Measurements from ENCODE around the gene ANKRD22. TPM values are rescaled to one million over a fixed set of nuclear protein-coding genes. Genes with fewer than 3 reads are reported as not detected.

Gene ANKRD22
- total and polyA plus RNA-seq, 10 of the 15 experiments (the other 5 are each of a cell fraction or from before 2014, with no cell fraction given), result 0.30 to 1.3 (median 0.71) TPM

DNA sequence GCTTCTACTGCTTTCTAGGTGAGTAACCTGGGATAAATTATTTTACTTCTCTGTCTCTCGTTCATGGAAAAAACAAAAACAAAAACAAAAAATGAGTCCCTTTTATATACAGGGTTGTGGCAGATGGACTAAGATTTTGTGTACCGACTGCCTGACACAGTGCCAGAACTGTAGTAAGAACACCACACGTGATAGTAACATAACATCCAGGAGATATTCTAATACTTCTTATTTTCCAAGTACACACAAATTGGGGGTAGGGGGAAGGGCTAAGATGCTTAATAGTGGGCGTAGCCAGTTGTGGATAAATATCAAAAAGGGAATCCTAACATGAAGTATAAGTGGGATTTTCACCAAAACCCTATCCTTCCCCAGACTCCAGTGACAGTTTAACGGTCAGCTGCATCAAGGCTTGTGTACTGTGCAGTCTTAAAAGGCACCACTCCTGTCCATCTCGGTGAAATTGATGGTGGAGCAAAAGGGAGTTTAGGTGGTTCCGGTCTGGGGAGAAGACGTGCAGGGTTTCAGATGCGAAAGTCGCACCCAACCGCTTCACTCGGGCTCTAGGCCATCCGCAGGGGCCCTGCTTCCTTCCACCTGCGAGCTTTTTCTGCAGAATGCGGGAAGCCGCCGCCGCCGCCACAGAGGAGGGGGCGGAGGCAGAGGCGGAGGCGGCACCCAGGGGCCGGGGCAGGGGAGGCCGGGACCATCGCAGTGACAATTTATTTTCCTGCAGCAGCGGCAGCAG, 28.1 kb upstream of the ANKRD22 start, which contains the start of gene STAMBPL1 (continued):
- TF ChIP-seq TCF3 (IDR thresholded peaks at IDR 0.05; ENCODE audit: borderline replicate concordance, insufficient read depth, low read depth, low read length) (peak; percentile 33; the same call in 1 of the 2 replicates), MTA2 (IDR thresholded peaks at IDR 0.05; ENCODE audit: low read depth) (0 out of 2 replicates have a peak, but pooled peaks have one; percentile 15), IKZF2 (IDR thresholded peaks at IDR 0.05) (peak in 1 of 2 experiments; percentile 33; a peak in 2 of 4 replicates), RBBP5 (conservative IDR thresholded peaks at IDR 0.05) (0 out of 2 replicates have a peak, but pooled peaks have one; percentile 74), NBN (IDR thresholded peaks at IDR 0.05) (peak; percentile 64; the same call in 1 of the 2 replicates), CREB1 (IDR thresholded peaks at IDR 0.05; ENCODE audit: low read depth) (peak; percentile 14; the same call in 1 of the 2 replicates), E4F1 (IDR thresholded peaks at IDR 0.05; ENCODE audit: borderline replicate concordance, partially characterized antibody) (no peak), RELB (IDR thresholded peaks at IDR 0.05; ENCODE audit: low read depth) (0 out of 2 replicates have a peak, but pooled peaks have one; percentile 30), RUNX3 (IDR thresholded peaks at IDR 0.05; ENCODE audit: low read length) (peak; percentile 62), EP300 (IDR thresholded peaks at IDR 0.05; ENCODE audit: borderline replicate concordance in 1 of 2, control insufficient read depth in 1 of 2, low read depth in 2 of 2, low read length in 2 of 2) (0 out of 4 replicates have a peak, but pooled peaks of 1 of the 2 experiments have one; percentile 18), TAF1 (IDR thresholded peaks at IDR 0.05; ENCODE audit: borderline replicate concordance, low read depth, low read length) (peak; percentile 58; the same call in 1 of the 2 replicates), SKIL (IDR thresholded peaks at IDR 0.05; ENCODE audit: low read depth, poor library complexity, severe bottlenecking) (peak; percentile 52), MLLT1 (IDR thresholded peaks at IDR 0.05) (peak; percentile 76), TARDBP (IDR thresholded peaks at IDR 0.05; ENCODE audit: borderline replicate concordance) (peak; percentile 53; the same call in 1 of the 2 replicates), EGR1 (IDR thresholded peaks at IDR 0.05; ENCODE audit: borderline replicate concordance in 1 of 2, low read depth in 2 of 2, low read length in 2 of 2) (peak in 1 of 2 experiments; percentile 92; a peak in 2 of 3 replicates), HDAC6 (IDR thresholded peaks at IDR 0.05; ENCODE audit: unreplicated experiment) (no peak), ATF7 (IDR thresholded peaks at IDR 0.05; ENCODE audit: low read depth) (0 out of 2 replicates have a peak, but pooled peaks have one; percentile 20), EED (IDR thresholded peaks at IDR 0.05; ENCODE audit: low read depth) (peak; percentile 59; the same call in 1 of the 2 replicates), CREM (IDR thresholded peaks at IDR 0.05; ENCODE audit: low read depth) (peak; percentile 47; the same call in 1 of the 2 replicates)
- TF ChIP-seq, protein P1, sequence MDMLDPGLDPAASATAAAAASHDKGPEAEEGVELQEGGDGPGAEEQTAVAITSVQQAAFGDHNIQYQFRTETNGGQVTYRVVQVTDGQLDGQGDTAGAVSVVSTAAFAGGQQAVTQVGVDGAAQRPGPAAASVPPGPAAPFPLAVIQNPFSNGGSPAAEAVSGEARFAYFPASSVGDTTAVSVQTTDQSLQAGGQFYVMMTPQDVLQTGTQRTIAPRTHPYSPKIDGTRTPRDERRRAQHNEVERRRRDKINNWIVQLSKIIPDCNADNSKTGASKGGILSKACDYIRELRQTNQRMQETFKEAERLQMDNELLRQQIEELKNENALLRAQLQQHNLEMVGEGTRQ (IDR thresholded peaks at IDR 0.05; ENCODE audit: borderline replicate concordance, low read depth, low read length), result no peak

Data from GM12878 (cell line).